GM03348 (cell line): ENCODE results near the gene NUDCD3.

Source experiments
- DNase-seq: peaks from one replicate; pipeline ENCODE4 v3.0.0; 2012; ENCODE audit warnings: low spot score

The NUDCD3 gene

GRCh38 chr7:44398953-44399574 is 91.4 kb downstream of the NUDCD3 start:
- DNase-seq: no peak

GRCh38 chr7:44398511-44398911 is 91.9 kb downstream of the NUDCD3 start:
- DNase-seq: no peak

- no peak for DNase-seq
Observed at GRCh38 chr7:44396931-44397545, 93.4 kb downstream of the NUDCD3 start.

- DNase-seq: no peak
Observed at GRCh38 chr7:44396496-44396895, 94.0 kb downstream of the NUDCD3 start.

GRCh38 chr7:44395067-44395466 is 95.4 kb downstream of the NUDCD3 start:
- no peak for DNase-seq

GRCh38 chr7:44394636-44395035 is 95.8 kb downstream of the NUDCD3 start:
- no peak for DNase-seq

- no peak for DNase-seq
Observed at GRCh38 chr7:44394112-44394447, 96.4 kb downstream of the NUDCD3 start.

- no peak for DNase-seq
Observed at GRCh38 chr7:44393238-44394111, 97.0 kb downstream of the NUDCD3 start.

- DNase-seq: no peak
Observed at GRCh38 chr7:44392618-44393010, 97.8 kb downstream of the NUDCD3 start.

- no peak for DNase-seq
Observed at GRCh38 chr7:44391746-44392617, 98.5 kb downstream of the NUDCD3 start.

GRCh38 chr7:44391171-44391570 is 99.3 kb downstream of the NUDCD3 start:
- DNase-seq: no peak

- DNase-seq: no peak
Observed at GRCh38 chr7:44390701-44391100, 99.8 kb downstream of the NUDCD3 start.

GRCh38 chr7:44388089-44388970 is 102.1 kb downstream of the NUDCD3 start:
- DNase-seq: no peak

GRCh38 chr7:44387389-44387788 is 103.1 kb downstream of the NUDCD3 start:
- no peak for DNase-seq

GRCh38 chr7:44386139-44386913 is 104.1 kb downstream of the NUDCD3 start:
- no peak for DNase-seq

GRCh38 chr7:44385434-44386138 is 104.9 kb downstream of the NUDCD3 start:
- DNase-seq: no peak

- no peak for DNase-seq
Observed at GRCh38 chr7:44384586-44385433, 105.6 kb downstream of the NUDCD3 start.

- DNase-seq: peak; percentile 82
Observed at GRCh38 chr7:44383566-44383965, 106.9 kb downstream of the NUDCD3 start.
